Measurements from ENCODE around the gene CDK16.

DNA sequence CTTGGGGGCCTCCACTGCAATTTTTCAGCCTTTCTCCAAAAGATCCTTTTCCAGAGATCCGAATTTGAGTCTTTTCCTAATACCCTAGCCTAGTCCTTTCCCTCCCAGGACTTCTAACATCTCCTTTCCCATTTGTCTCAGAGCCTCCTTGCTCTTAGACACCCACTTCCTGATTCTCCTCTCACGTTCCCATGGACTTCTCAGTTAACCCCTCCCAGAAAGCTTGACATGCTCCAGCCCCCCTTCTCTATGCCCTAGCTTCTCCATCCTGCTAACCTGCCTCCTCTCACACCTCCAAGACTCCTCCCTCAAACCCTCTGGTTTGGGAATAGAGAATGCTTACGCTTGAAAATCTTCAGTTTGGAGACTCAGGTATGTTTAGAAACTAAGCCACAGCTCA lies 22.4 kb upstream of the CDK16 start:
- no peak for TF ChIP-seq EZH2 (IDR thresholded peaks at IDR 0.05; ENCODE audit: borderline replicate concordance, low read length)
- TF ChIP-seq, protein P1, sequence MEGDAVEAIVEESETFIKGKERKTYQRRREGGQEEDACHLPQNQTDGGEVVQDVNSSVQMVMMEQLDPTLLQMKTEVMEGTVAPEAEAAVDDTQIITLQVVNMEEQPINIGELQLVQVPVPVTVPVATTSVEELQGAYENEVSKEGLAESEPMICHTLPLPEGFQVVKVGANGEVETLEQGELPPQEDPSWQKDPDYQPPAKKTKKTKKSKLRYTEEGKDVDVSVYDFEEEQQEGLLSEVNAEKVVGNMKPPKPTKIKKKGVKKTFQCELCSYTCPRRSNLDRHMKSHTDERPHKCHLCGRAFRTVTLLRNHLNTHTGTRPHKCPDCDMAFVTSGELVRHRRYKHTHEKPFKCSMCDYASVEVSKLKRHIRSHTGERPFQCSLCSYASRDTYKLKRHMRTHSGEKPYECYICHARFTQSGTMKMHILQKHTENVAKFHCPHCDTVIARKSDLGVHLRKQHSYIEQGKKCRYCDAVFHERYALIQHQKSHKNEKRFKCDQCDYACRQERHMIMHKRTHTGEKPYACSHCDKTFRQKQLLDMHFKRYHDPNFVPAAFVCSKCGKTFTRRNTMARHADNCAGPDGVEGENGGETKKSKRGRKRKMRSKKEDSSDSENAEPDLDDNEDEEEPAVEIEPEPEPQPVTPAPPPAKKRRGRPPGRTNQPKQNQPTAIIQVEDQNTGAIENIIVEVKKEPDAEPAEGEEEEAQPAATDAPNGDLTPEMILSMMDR (conservative IDR thresholded peaks at IDR 0.05 in 1 of 2, IDR thresholded peaks at IDR 0.05 in 1 of 2; ENCODE audit: extremely low read depth in 1 of 2, insufficient read depth in 1 of 2, low read depth in 1 of 2, low read length in 2 of 2): no peak

All from mammary epithelial cell (primary cell).